GM12878 (cell line): ENCODE measurements around the gene RECQL5. TPM values are rescaled to one million over a fixed set of nuclear protein-coding genes. Genes with fewer than 3 reads are reported as not detected.
"Not testable (repeated sequence)": the region's sequence is repeated elsewhere in the genome, so short reads cannot be mapped to it uniquely, and the experiment has no call there.

ENCODE experiments used
- ATAC-seq: fragments of 200-7000 bp; cut with Tn5 transposase; 3 replicates; pipeline ENCODE4 v1.9.1; 2020; ENCODE audit warnings: mild to moderate bottlenecking, moderate library complexity
- BruUV-seq: library from RNA; stranded (reverse); fragments of 400-500 nt; replicated peaks from 2 replicates; lab custom pipeline; 2021; lab: Mats Ljungman, UMichigan
- CTCF ChIA-PET: fragments of 300-600 bp; sonication (Branson Sonifier 250); formaldehyde crosslinking; extraction: SDS; loops from one replicate; lab custom pipeline; 2021; ENCODE audit warnings: inconsistent platforms; lab: Yijun Ruan, JAX
- POLR2A ChIA-PET: fragments of 350-600 bp; formaldehyde crosslinking; extraction: SDS; loops from one replicate; lab custom pipeline; 2021; ENCODE audit warnings: inconsistent platforms; lab: Charles Lee
- RAD21 ChIA-PET: fragments of 300-600 bp; sonication (Branson Sonifier 250); formaldehyde crosslinking; loops from one replicate; lab custom pipeline; 2023; ENCODE audit warnings: antibody characterized with exemption; ENCODE audit not compliant: unreplicated experiment; lab: Charles Lee
- SMC1A ChIA-PET: fragments of 300-600 bp; sonication (Branson Sonifier 250); formaldehyde crosslinking; loops from one replicate; lab custom pipeline; 2023; ENCODE audit not compliant: unreplicated experiment, uncharacterized antibody; lab: Charles Lee
- DNase-seq: peaks from one replicate; pipeline ENCODE4 v3.0.0-alpha.2; 2011; ENCODE audit warnings: low read depth, low spot score
- FAIRE-seq: peaks from 3 replicates; lab custom pipeline; 2011; peaks lifted over from hg19 to GRCh38; lab: Jason Lieb, UNC
- H2AFZ ChIP-seq: 2 replicates; pipeline ENCODE4 v1.6.0; 2011; ENCODE audit warnings: low read depth, low read length, control low read depth; ENCODE audit not compliant: control insufficient read depth
- H3K27ac ChIP-seq: 2 replicates; pipeline ENCODE4 v1.5.1; 2011; ENCODE audit warnings: control low read depth; ENCODE audit not compliant: control insufficient read depth, insufficient read depth
- H3K27me3 ChIP-seq, 2 experiments: replicated peaks in 1 of 2; 2 replicates each; pipeline versions ENCODE4 v1.6.0 to v1.6.1; 2011; ENCODE audit warnings: low read length in 1 of 2; ENCODE audit not compliant: control insufficient read depth in 2 of 2, insufficient read depth in 2 of 2
- H3K36me3 ChIP-seq, 2 experiments: 2 replicates each; pipeline ENCODE4 v1.5.1; 2011; ENCODE audit warnings: low read length in 1 of 2; ENCODE audit not compliant: control insufficient read depth in 2 of 2, insufficient read depth in 2 of 2
- H3K4me1 ChIP-seq: 2 replicates; pipeline ENCODE4 v1.6.1; 2011; ENCODE audit warnings: mild to moderate bottlenecking, low read length, moderate library complexity, mixed read lengths; ENCODE audit not compliant: control insufficient read depth, insufficient read depth
- H3K4me2 ChIP-seq: 2 replicates; pipeline ENCODE4 v1.6.0; 2011; ENCODE audit warnings: control low read depth; ENCODE audit not compliant: control insufficient read depth, insufficient read depth
- H3K4me3 ChIP-seq: fragments of 200-600 bp; sonication (generic); 2 replicates; pipeline ENCODE4 v1.5.1; 2016
- H3K79me2 ChIP-seq: 2 replicates; pipeline ENCODE4 v1.6.0; 2011; ENCODE audit warnings: low read length; ENCODE audit not compliant: control insufficient read depth, insufficient read depth
- H3K9ac ChIP-seq: 2 replicates; pipeline ENCODE4 v1.8.0; 2011; ENCODE audit warnings: low read length, control low read depth, mixed read lengths; ENCODE audit not compliant: control insufficient read depth, insufficient read depth
- H3K9me3 ChIP-seq: replicated peaks from 3 replicates; pipeline ENCODE4 v1.5.1; 2011; ENCODE audit warnings: mild to moderate bottlenecking, low read length; ENCODE audit not compliant: control insufficient read depth, insufficient read depth
- H4K20me1 ChIP-seq: 2 replicates; pipeline ENCODE4 v1.6.0; 2011; ENCODE audit not compliant: control insufficient read depth, insufficient read depth
- HDAC6 ChIP-seq: fragments of 200-600 bp; sonication (generic); IDR thresholded peaks from one replicate; pipeline ENCODE4 v1.8.0; 2017; ENCODE audit warnings: antibody characterized with exemption; ENCODE audit not compliant: unreplicated experiment
- MYC ChIP-seq: IDR thresholded peaks from 2 replicates; pipeline ENCODE4 v1.6.1; 2011; ENCODE audit warnings: mild to moderate bottlenecking, low read length, moderate library complexity, inconsistent platforms; ENCODE audit not compliant: insufficient read depth, insufficient replicate concordance, insufficient read length, severe bottlenecking
- SMAD1 ChIP-seq: fragments of 450-650 bp; IDR thresholded peaks from 2 replicates; pipeline ENCODE4 v1.6.1; 2018; ENCODE audit warnings: mild to moderate bottlenecking, low read depth; ENCODE audit not compliant: partially characterized antibody
- YY1 ChIP-seq: IDR thresholded peaks from 2 replicates; pipeline ENCODE4 v1.6.1; 2011; ENCODE audit warnings: low read depth, mild to moderate bottlenecking, low read length
- WGBS: methylation state at CpG from one replicate; pipeline ENCODE4 v1.1.6; 2016; ENCODE audit warnings: low lambda C conversion rate; ENCODE audit not compliant: insufficient replicate concordance, insufficient coverage; ENCODE audit errors: missing lambda C conversion rate; 5-methylcytosine and 5-hydroxymethylcytosine counted together
- in situ Hi-C: fragments of 300-500 bp; cut with MboI; formaldehyde crosslinking; loops from 9 replicates; pipeline ENCODE4 v1.14.3; 2018; ENCODE audit warnings: mixed read lengths
- intact Hi-C: fragments of 100-400 bp; cut with micrococcal nuclease; formaldehyde crosslinking; loops from one replicate; pipeline ENCODE4 v1.14.2; 2022; ENCODE audit not compliant: unreplicated experiment
- polyA plus RNA-seq, 11 experiments: library from polyadenylated mRNA; depleted of rRNA in 4 of 11; unstranded in 6 of 11; stranded (reverse) in 5 of 11; fragments of >200 nt; fragmentation: Nextera tagmentation in 4 of 11; fragmentation: Illumina TruSeq in 1 of 11; extraction: Ambion mirVana in 4 of 11; extraction: Trizol in 1 of 11; gene quantifications; 1 replicate in 1 of 11; 2 replicates in 10 of 11; pipeline versions ENCODE4 v1.2.1 to v1.2.3, GENCODE V29; 2011 to 2016; ENCODE audit warnings: inconsistent platforms in 2 of 11, missing spikeins in 2 of 11, low read depth in 1 of 11
- total RNA-seq, 4 experiments: library from RNA; depleted of rRNA in 3 of 4; stranded (reverse); fragments of >200 nt in 3 of 4; fragmentation: Illumina TruSeq in 1 of 4; extraction: Trizol in 1 of 4; gene quantifications; 2 replicates each; pipeline versions ENCODE4 v1.2.1 to v1.2.3, GENCODE V29; 2013 to 2021

RECQL5 gene
- total and polyA plus RNA-seq, 10 of the 15 experiments (the other 5 are each of a cell fraction or from before 2014, with no cell fraction given) = 3.6 to 30.6 (median 20.1) TPM

- no peak for TF ChIP-seq YY1
- TF ChIP-seq MYC = no peak
- no peak for TF ChIP-seq SMAD1
- no peak for TF ChIP-seq HDAC6
These were observed 28.1 kb downstream of the RECQL5 start (continued) for GRCh38 chr17:75638893-75639292.

GRCh38 chr17:75638039-75638438, 28.9 kb downstream of the RECQL5 start:
- H3K79me2 ChIP-seq, FAIRE-seq, ATAC-seq, H3K4me1 ChIP-seq, H3K27me3 ChIP-seq, intact Hi-C loops, H3K4me2 ChIP-seq, H3K9ac ChIP-seq, DNase-seq, H2AFZ ChIP-seq, H3K27ac ChIP-seq, H3K9me3 ChIP-seq, H3K4me3 ChIP-seq, BruUV-seq, H3K36me3 ChIP-seq, H4K20me1 ChIP-seq: not testable (repeated sequence)
- WGBS = 95% methylated on average over 12 of the region's 12 CpGs
- SMC1A ChIA-PET = interaction anchor here (0.7 kb wide), 1 partner anchor 8 kb away, joined by 3 read pairs; a partner anchor contains a TSS
- RAD21 ChIA-PET = interaction anchor here (0.5 to 0.8 kb wide), 2 partner anchors 110 to 218 kb away, joined by 3 read pairs; no protein-coding TSS in a partner anchor
- CTCF ChIA-PET = interaction anchor here (0.5 to 13.0 kb wide), 6 partner anchors 12 to 182 kb away, joined by 3 to 349 read pairs (median 6); a partner anchor contains a TSS
- in situ Hi-C loops = loop anchor here (10.0 kb wide), 1 partner anchor 107 kb away; no protein-coding TSS in a partner anchor
- POLR2A ChIA-PET = interaction anchor here (0.6 kb wide), 1 partner anchor 91 kb away, joined by 3 read pairs; no protein-coding TSS in a partner anchor
